ENCODE measurements around the gene ACBD4. TPM values are rescaled to one million over a fixed set of nuclear protein-coding genes. Genes with fewer than 3 reads are reported as not detected.

The ACBD4 gene
- total RNA-seq, 6 donors from 2014 or later, result 9.7 to 68.1 (median 23.4) TPM

GRCh38 chr17:45168991-45169752, 33.7 kb downstream of the ACBD4 start:
- H3K27ac ChIP-seq, result no peak overlapping the region
- TF ChIP-seq EP300 (IDR thresholded peaks at IDR 0.05) (no peak), CTCF (IDR thresholded peaks at IDR 0.05) (no peak), POLR2A (IDR thresholded peaks at IDR 0.05) (no peak), POLR2AphosphoS5 (IDR thresholded peaks at IDR 0.05) (no peak)
- no peaks in the 10 kb centered on the region for H3K27me3 ChIP-seq

GRCh38 chr17:45170280-45170930, 34.9 kb downstream of the ACBD4 start:
- TF ChIP-seq POLR2AphosphoS5 (IDR thresholded peaks at IDR 0.05), result no peak
- no peak for TF ChIP-seq CTCF (IDR thresholded peaks at IDR 0.05)
- peak in 1 of 2 donors; percentile 55 for ATAC-seq (ENCODE audit: low FRiP score in 2 of 2)
- no peaks in the 10 kb centered on the region for H3K36me3 ChIP-seq
- DNase-seq, result no peak
- WGBS, 2 donors, result 93 to 96% methylated on average over 8 to 12 of the region's 12 CpGs
- peaks cover 30 to 35% (median 31%) of the 10 kb centered on the region in 4 donors for H3K4me1 ChIP-seq
- no peaks in the 10 kb centered on the region for H3K27me3 ChIP-seq
- H3K9me3 ChIP-seq, result no peaks in the 10 kb centered on the region
- peak overlapping the region; percentile 76 to 91 (median 86) for H3K27ac ChIP-seq
- no peak overlapping the region for H3K4me3 ChIP-seq

More at GRCh38 chr17:45168991-45169752, 33.7 kb downstream of the ACBD4 start:
- Histone ChIP-seq H3K36me3 (no peaks in the 10 kb centered on the region), H3K4me1 (peaks cover 30 to 34% (median 31%) of the 10 kb centered on the region in 4 donors), H3K4me3 (no peak overlapping the region), H3K9me3 (no peaks in the 10 kb centered on the region)
- 95% methylated on average over 43 of the region's 43 CpGs for WGBS, 2 donors
- DNase-seq (peak in 1 of 2 donors; percentile 82), ATAC-seq (ENCODE audit: low FRiP score in 2 of 2) (no peak)

- no peaks in the 10 kb centered on the region for H3K27me3 ChIP-seq
- DNase-seq (peak in 1 of 2 donors; percentile 55), ATAC-seq (ENCODE audit: low FRiP score in 2 of 2) (peak; percentile 80 to 91)
- no peaks in the 10 kb centered on the region for H3K36me3 ChIP-seq
- H3K4me1 ChIP-seq, result peaks cover 31 to 41% (median 35%) of the 10 kb centered on the region in 4 donors
- TF ChIP-seq POLR2AphosphoS5 (IDR thresholded peaks at IDR 0.05), result peak in 1 of 2 donors; percentile 26
- no peak for TF ChIP-seq EP300 (IDR thresholded peaks at IDR 0.05)
- peak overlapping the region in 2 of 4 donors; percentile 39 for H3K4me3 ChIP-seq
- no peaks in the 10 kb centered on the region for H3K9me3 ChIP-seq
- H3K27ac ChIP-seq, result peak overlapping the region; percentile 76 to 91 (median 86)
- WGBS, 2 donors, result 22 to 30% methylated on average over 3 to 5 of the region's 5 CpGs
Observed at GRCh38 chr17:45170931-45171337, 35.4 kb downstream of the ACBD4 start.

- H3K36me3 ChIP-seq, result no peaks in the 10 kb centered on the region
- peak overlapping the region; percentile 76 to 91 (median 86) for H3K27ac ChIP-seq
- ATAC-seq (ENCODE audit: low FRiP score in 2 of 2), result peak; percentile 20 to 71
- 41 to 47% methylated on average over 12 to 20 of the region's 20 CpGs for WGBS, 2 donors
- no peaks in the 10 kb centered on the region for H3K27me3 ChIP-seq
- no peaks in the 10 kb centered on the region for H3K9me3 ChIP-seq
- peak overlapping the region in 3 of 4 donors; percentile 3 to 39 (median 39) for H3K4me3 ChIP-seq
- DNase-seq, result peak in 1 of 2 donors; percentile 43
- peaks cover 37 to 43% (median 40%) of the 10 kb centered on the region in 4 donors for H3K4me1 ChIP-seq
- TF ChIP-seq CTCF (IDR thresholded peaks at IDR 0.05), result no peak
Observed at GRCh38 chr17:45171338-45172231, 36.1 kb downstream of the ACBD4 start.

- H3K36me3 ChIP-seq, result no peaks in the 10 kb centered on the region
- H3K27me3 ChIP-seq, result no peaks in the 10 kb centered on the region
- peaks cover 37 to 43% (median 41%) of the 10 kb centered on the region in 4 donors for H3K4me1 ChIP-seq
- H3K9me3 ChIP-seq, result no peaks in the 10 kb centered on the region
- H3K4me3 ChIP-seq, result peak overlapping the region in 3 of 4 donors; percentile 22 to 39 (median 39)
- peak overlapping the region; percentile 76 to 91 (median 86) for H3K27ac ChIP-seq
- ATAC-seq (ENCODE audit: low FRiP score in 2 of 2), result no peak
- DNase-seq, result no peak
- 79 to 80% methylated on average over 5 of the region's 5 CpGs for WGBS, 2 donors
- no peak for TF ChIP-seq POLR2A (IDR thresholded peaks at IDR 0.05)
- no peak for TF ChIP-seq POLR2AphosphoS5 (IDR thresholded peaks at IDR 0.05)
- no peak for TF ChIP-seq CTCF (IDR thresholded peaks at IDR 0.05)
Observed at GRCh38 chr17:45172232-45172540, 36.7 kb downstream of the ACBD4 start.

Measured in upper lobe of left lung (tissue), 6 donors.